ENCODE measurements around the gene ATRNL1.

Gene ATRNL1

GRCh38 chr10:115093286-115093775, at the start of gene ATRNL1:
Gene ATRNL1 (plus strand): TSS chr10:115093365. CDS start chr10:115093751, 386 bp downstream.
- peak; percentile 42 for DNase-seq (ENCODE audit: low spot score)

- DNase-seq (ENCODE audit: low spot score) = no peak
Observed at GRCh38 chr10:115043719-115044118, 49.4 kb upstream of the ATRNL1 start.

GRCh38 chr10:115044891-115045290, 48.3 kb upstream of the ATRNL1 start:
- DNase-seq (ENCODE audit: low spot score) = peak; percentile 82

GRCh38 chr10:115045499-115045898, 47.7 kb upstream of the ATRNL1 start:
- DNase-seq (ENCODE audit: low spot score) = no peak

GRCh38 chr10:115046686-115047236, 46.4 kb upstream of the ATRNL1 start:
- peak; percentile 17 for DNase-seq (ENCODE audit: low spot score)

- peak; percentile 50 for DNase-seq (ENCODE audit: low spot score)
Observed at GRCh38 chr10:115047705-115048104, 45.5 kb upstream of the ATRNL1 start.

GRCh38 chr10:115049318-115049717, 43.8 kb upstream of the ATRNL1 start:
- DNase-seq (ENCODE audit: low spot score) = no peak

GRCh38 chr10:115049960-115050359, 43.2 kb upstream of the ATRNL1 start:
- DNase-seq (ENCODE audit: low spot score) = peak; percentile 69

- peak; percentile 10 for DNase-seq (ENCODE audit: low spot score)
Observed at GRCh38 chr10:115050375-115051010, 42.7 kb upstream of the ATRNL1 start.

- no peak for DNase-seq (ENCODE audit: low spot score)
Observed at GRCh38 chr10:115051216-115051615, 41.9 kb upstream of the ATRNL1 start.

GRCh38 chr10:115052226-115052625, 40.9 kb upstream of the ATRNL1 start:
- no peak for DNase-seq (ENCODE audit: low spot score)

- no peak for DNase-seq (ENCODE audit: low spot score)
Observed at GRCh38 chr10:115052728-115053127, 40.4 kb upstream of the ATRNL1 start.

GRCh38 chr10:115056186-115056585, 37.0 kb upstream of the ATRNL1 start:
- no peak for DNase-seq (ENCODE audit: low spot score)

GRCh38 chr10:115059301-115059898, 33.8 kb upstream of the ATRNL1 start:
- no peak for DNase-seq (ENCODE audit: low spot score)

- DNase-seq (ENCODE audit: low spot score) = no peak
Observed at GRCh38 chr10:115063701-115064658, 29.2 kb upstream of the ATRNL1 start.

- DNase-seq (ENCODE audit: low spot score) = no peak
Observed at GRCh38 chr10:115065801-115066200, 27.4 kb upstream of the ATRNL1 start.

GRCh38 chr10:115066528-115066927, 26.6 kb upstream of the ATRNL1 start:
- no peak for DNase-seq (ENCODE audit: low spot score)

GRCh38 chr10:115073796-115074195, 19.4 kb upstream of the ATRNL1 start:
- DNase-seq (ENCODE audit: low spot score) = no peak

GRCh38 chr10:115082506-115082905, 10.7 kb upstream of the ATRNL1 start:
- DNase-seq (ENCODE audit: low spot score) = peak; percentile 19

GRCh38 chr10:115084277-115084850, 8.8 kb upstream of the ATRNL1 start:
- no peak for DNase-seq (ENCODE audit: low spot score)

- DNase-seq (ENCODE audit: low spot score) = no peak
Observed at GRCh38 chr10:115091161-115091560, 2.0 kb upstream of the ATRNL1 start.

GRCh38 chr10:115092258-115092554, 959 bp upstream of the ATRNL1 start:
- DNase-seq (ENCODE audit: low spot score) = peak; percentile 2
